Colon (tissue), 2 donors: Measurements from ENCODE around the gene LIX1.
A peak's percentile ranks its signal among the peaks of the same experiment; 100 is the strongest.
"Not testable (repeated sequence)": the region's sequence is repeated elsewhere in the genome, so short reads cannot be mapped to it uniquely, and the experiment has no call there.

Experiments used
- FAIRE-seq: peaks from 2 replicates; lab custom pipeline; 2012; peaks lifted over from hg19 to GRCh38; lab: Jason Lieb, UNC
- donor health status: control.
- donor health status: control.

LIX1 gene

GRCh38 chr5:97142521-97143254 lies at the start of gene LIX1:
Gene LIX1, minus strand, starts transcription at chr5:97142611. Its CDS starts 35 bp downstream, at chr5:97142576.
- no peak for FAIRE-seq

- FAIRE-seq = no peak
These were observed 49.5 kb upstream of the LIX1 start for GRCh38 chr5:97191893-97192292.

GRCh38 chr5:97189523-97189922 lies 47.1 kb upstream of the LIX1 start:
- FAIRE-seq = not testable (repeated sequence)

- FAIRE-seq = no peak
These were observed 41.5 kb upstream of the LIX1 start for GRCh38 chr5:97183930-97184213.

- FAIRE-seq = no peak
These were observed 40.9 kb upstream of the LIX1 start, which contains the start of gene RIOK2 for GRCh38 chr5:97183100-97183929. Gene RIOK2, minus strand, starts transcription at chr5:97183247. Its CDS starts 56 bp downstream, at chr5:97183191.

- FAIRE-seq = no peak
These were observed 40.2 kb upstream of the LIX1 start for GRCh38 chr5:97182571-97183099.

GRCh38 chr5:97181856-97182545 lies 39.6 kb upstream of the LIX1 start:
- FAIRE-seq = no peak

- FAIRE-seq = not testable (repeated sequence)
These were observed 37.0 kb upstream of the LIX1 start for GRCh38 chr5:97179457-97179856.

GRCh38 chr5:97172227-97172626 lies 29.8 kb upstream of the LIX1 start:
- FAIRE-seq = no peak

- FAIRE-seq = no peak
These were observed 29.3 kb upstream of the LIX1 start for GRCh38 chr5:97171703-97172102.

- FAIRE-seq = no peak
These were observed 25.0 kb upstream of the LIX1 start for GRCh38 chr5:97167435-97167834.

- FAIRE-seq = peak; percentile 51
These were observed 23.3 kb upstream of the LIX1 start for GRCh38 chr5:97165726-97166125.

GRCh38 chr5:97164846-97165245 lies 22.4 kb upstream of the LIX1 start:
- FAIRE-seq = no peak

GRCh38 chr5:97163790-97164285 lies 21.4 kb upstream of the LIX1 start:
- FAIRE-seq = no peak

- FAIRE-seq = peak; percentile 79
These were observed 21.0 kb upstream of the LIX1 start for GRCh38 chr5:97163360-97163764.

GRCh38 chr5:97162045-97162444 lies 19.6 kb upstream of the LIX1 start:
- FAIRE-seq = no peak

- FAIRE-seq = no peak
These were observed 15.3 kb upstream of the LIX1 start for GRCh38 chr5:97157689-97158088.

- no peak for FAIRE-seq
These were observed 9.0 kb upstream of the LIX1 start for GRCh38 chr5:97151370-97151769.

- FAIRE-seq = no peak
These were observed 8.0 kb upstream of the LIX1 start for GRCh38 chr5:97150401-97150800.

- FAIRE-seq = no peak
These were observed 7.3 kb upstream of the LIX1 start for GRCh38 chr5:97149709-97150108.

- FAIRE-seq = no peak
These were observed 5.9 kb upstream of the LIX1 start for GRCh38 chr5:97148288-97148687.

- FAIRE-seq = no peak
These were observed 1.3 kb upstream of the LIX1 start for GRCh38 chr5:97143704-97144103.

GRCh38 chr5:97141539-97141938 lies 872 bp downstream of the LIX1 start:
- no peak for FAIRE-seq
